Activated naive CD4-positive, alpha-beta T cell treated with anti-CD3 and anti-CD28 coated beads, Interleukin-2, amount 50 U/mL, for 72 hours (primary cell): Measurements from ENCODE around the gene AHCYL1. TPM values are rescaled to one million over a fixed set of nuclear protein-coding genes. Genes with fewer than 3 reads are reported as not detected.
"Not testable (repeated sequence)": the region's sequence is repeated elsewhere in the genome, so short reads cannot be mapped to it uniquely, and the experiment has no call there.

ENCODE experiments used
- ATAC-seq, 2 donors: fragments of 150-1000 bp; cut with Tn5 transposase; 2 replicates each; pipeline ENCODE4 v1.10.0; 2021; ENCODE audit warnings: mild to moderate bottlenecking in 2 of 2, moderate library complexity in 2 of 2
- DNase-seq, 2 donors: peaks; one replicate each; pipeline ENCODE4 v3.0.0; 2021 to 2022; ENCODE audit warnings: low spot score in 2 of 2
- H3K27ac Mint-ChIP-seq, 2 donors: one replicate each; pipeline ENCODE4 v1.8.0; 2022; ENCODE audit warnings: mild to moderate bottlenecking in 2 of 2, mixed read lengths in 2 of 2
- H3K36me3 Mint-ChIP-seq, 2 donors: one replicate each; pipeline ENCODE4 v1.8.0; 2022; ENCODE audit warnings: mixed read lengths in 2 of 2
- H3K9me3 Mint-ChIP-seq, 2 donors: one replicate each; pipeline ENCODE4 v1.8.0; 2022; ENCODE audit warnings: mixed read lengths in 2 of 2
- total RNA-seq, 2 donors: library from RNA; stranded (reverse); gene quantifications; one replicate each; pipeline ENCODE4 v1.2.3, GENCODE V29; 2022

The AHCYL1 gene
- 100 to 1,000 TPM in 1 of 2 donors, 10 to 100 TPM in 1; 78.8 to 112 TPM for total RNA-seq

DNA sequence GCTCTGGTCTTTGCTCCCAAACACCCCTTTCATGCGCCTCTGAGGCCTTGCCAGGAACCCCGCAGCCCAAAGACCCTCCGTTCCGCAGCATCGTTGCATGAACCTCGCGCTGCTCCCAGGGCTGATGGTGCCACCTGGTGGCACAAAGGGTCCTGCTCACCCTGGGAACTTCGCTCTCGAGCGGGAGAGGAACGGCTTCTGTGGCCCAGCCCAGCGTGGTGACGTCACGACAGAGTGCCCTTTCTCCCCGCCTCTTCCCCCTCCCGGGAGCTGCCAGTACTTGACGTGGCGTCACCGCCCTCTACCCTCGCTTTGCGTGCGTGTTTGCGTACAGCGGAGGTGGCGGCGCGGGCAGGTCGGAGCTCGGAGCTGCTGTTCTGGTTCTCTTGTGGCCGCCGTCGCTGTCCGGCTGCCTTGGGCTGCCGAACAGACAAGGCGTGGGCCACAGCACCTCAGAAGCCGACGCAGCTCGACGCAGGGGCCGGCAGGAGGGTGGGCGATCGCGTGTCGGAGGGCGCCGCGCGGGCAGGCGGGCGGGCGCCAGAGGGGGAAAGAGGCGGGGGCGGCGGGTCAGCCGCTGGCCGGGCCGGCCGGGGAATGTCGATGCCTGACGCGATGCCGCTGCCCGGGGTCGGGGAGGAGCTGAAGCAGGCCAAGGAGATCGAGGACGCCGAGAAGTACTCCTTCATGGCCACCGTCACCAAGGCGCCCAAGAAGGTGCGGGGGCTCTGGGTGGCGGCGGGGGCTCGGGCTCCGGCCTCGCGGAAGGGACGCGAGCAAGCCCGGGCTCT, at the start of gene AHCYL1:
Gene AHCYL1, plus strand, starts transcription at position 310 of the 791 bp plus-strand sequence. Its CDS starts 288 bp downstream, at position 598.
- peak; percentile 97 to 100 for ATAC-seq
- Mint-ChIP-seq H3K36me3 (peaks cover 17 to 20% of the 10 kb centered on the region in 2 donors), H3K27ac (peak within 1 kb of the TSS; percentile 99), H3K9me3 (no peaks in the 10 kb centered on the region)
- peak; percentile 98 to 99 for DNase-seq

GRCh38 chr1:109935451-109935900, 49.1 kb upstream of the AHCYL1 start:
- Mint-ChIP-seq H3K9me3 (peaks cover 3 to 28% of the 10 kb centered on the region in 2 donors), H3K36me3 (peaks cover 5 to 14% of the 10 kb centered on the region in 2 donors), H3K27ac (no peak overlapping the region)
- DNase-seq, result no peak
- ATAC-seq, result no peak

GRCh38 chr1:109937738-109938137, 46.8 kb upstream of the AHCYL1 start:
- DNase-seq, result no peak
- Mint-ChIP-seq H3K36me3 (peaks cover 5 to 14% of the 10 kb centered on the region in 2 donors), H3K27ac (no peak overlapping the region), H3K9me3 (peaks cover 3 to 28% of the 10 kb centered on the region in 2 donors)
- ATAC-seq, result no peak

DNA sequence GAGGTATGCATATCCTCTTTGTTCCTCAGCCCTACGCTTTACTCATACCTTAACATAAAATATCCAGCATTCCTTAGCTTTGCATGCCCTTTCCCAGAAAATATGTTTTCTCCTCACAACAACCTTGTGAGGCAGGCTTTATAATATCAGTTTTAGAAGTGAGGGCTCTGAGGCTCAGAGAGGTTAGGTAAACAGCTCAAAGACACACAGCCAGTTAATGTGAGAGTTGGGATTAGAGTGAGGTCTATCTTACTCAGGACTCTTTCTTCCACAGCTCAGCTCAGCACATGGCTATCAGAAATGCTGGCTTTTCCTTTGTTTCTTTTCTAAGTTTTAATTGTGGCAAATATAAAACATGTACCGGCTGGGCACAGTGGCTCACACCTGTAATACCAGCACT, 46.0 kb upstream of the AHCYL1 start:
- no peak for ATAC-seq
- no peak for DNase-seq
- Mint-ChIP-seq H3K27ac (no peak overlapping the region), H3K9me3 (peaks cover 3 to 28% of the 10 kb centered on the region in 2 donors), H3K36me3 (peaks cover 5 to 14% of the 10 kb centered on the region in 2 donors)

DNA sequence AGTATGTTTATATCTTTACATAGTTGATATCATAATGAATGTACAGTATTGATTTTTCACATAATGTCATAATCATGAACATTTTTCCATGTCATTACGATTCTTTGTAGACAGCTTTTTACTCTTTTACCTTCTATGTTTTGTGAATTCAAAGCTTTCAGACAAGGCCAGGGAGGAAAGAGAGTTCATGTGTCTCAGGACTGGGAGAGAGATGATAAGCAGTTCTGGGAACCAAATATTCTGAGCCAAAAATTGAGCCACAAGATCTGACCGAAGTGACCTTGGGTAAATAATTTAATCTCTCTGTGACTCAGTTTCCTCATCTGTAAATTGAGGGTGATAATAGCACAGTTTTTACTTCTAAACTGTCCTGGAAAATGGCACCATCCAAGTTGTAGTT, 42.1 kb upstream of the AHCYL1 start:
- no peak for ATAC-seq
- DNase-seq, result no peak
- peaks cover 0 to 21% of the 10 kb centered on the region in 2 donors for H3K9me3 Mint-ChIP-seq
- H3K27ac Mint-ChIP-seq, result no peak overlapping the region
- H3K36me3 Mint-ChIP-seq, result peaks cover 0 to 7% of the 10 kb centered on the region in 2 donors

DNA sequence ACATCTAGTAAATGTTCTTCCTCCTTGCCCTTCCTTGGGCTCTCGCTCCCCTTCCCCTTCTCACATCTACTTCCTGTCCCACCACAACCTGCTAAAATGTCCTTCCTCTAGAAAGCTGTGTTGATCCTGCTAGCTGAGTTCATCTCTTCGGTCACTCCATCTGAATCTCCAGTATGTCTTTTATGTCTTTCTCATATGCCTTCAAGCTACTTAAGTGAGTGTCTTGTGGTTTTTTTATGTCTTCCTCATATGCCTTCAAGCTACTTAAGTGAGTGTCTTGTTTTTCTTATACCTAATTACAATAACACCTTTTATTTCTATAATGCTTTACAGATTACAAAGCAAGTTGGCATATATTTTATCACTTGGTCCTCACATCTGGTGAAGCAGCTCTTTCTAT, 40.0 kb upstream of the AHCYL1 start:
- ATAC-seq (no peak), DNase-seq (no peak)
- no peaks in the 10 kb centered on the region for H3K36me3 Mint-ChIP-seq
- peak overlapping the region in 1 of 2 donors; percentile 1 for H3K27ac Mint-ChIP-seq
- peaks cover 0 to 10% of the 10 kb centered on the region in 2 donors for H3K9me3 Mint-ChIP-seq

GRCh38 chr1:109946511-109946910, 38.1 kb upstream of the AHCYL1 start:
- DNase-seq, result no peak
- no peaks in the 10 kb centered on the region for H3K36me3 Mint-ChIP-seq
- no peak overlapping the region for H3K27ac Mint-ChIP-seq
- H3K9me3 Mint-ChIP-seq, result peaks cover 0 to 8% of the 10 kb centered on the region in 2 donors
- ATAC-seq, result no peak

DNA sequence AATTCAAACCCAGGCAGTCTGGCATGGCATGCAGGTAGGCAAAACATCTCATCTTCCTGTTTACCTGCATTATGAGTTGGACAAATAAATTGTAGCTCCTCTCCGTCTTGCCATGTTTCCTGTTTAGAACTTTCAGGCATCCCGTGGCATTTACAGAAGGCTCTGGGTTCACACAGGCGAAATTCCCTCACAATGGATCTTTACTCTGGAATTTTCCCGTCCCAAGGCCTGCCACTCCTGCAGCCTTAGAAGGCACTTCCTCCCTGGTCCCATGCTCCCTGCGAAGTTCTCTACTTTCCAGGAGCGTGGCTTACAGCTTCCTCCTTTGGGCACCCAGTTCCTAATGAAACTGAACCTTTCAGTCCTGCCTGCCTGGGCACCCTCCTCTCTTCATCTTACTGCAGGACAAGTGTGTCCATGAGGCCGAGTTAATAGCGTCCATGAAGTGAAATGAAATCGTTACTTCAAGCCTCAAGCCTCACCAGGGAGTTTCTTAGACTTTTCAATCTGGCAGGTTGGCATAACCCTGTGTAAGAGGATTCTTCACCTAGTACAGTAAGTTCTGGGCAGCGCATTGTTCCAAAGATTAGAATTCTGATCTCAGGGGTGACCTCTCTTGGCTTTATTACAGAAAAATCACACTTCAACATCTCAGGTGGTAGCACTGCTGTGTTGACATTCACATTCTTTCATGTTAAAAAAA, 36.8 kb upstream of the AHCYL1 start:
- peaks cover 0 to 8% of the 10 kb centered on the region in 2 donors for H3K9me3 Mint-ChIP-seq
- no peaks in the 10 kb centered on the region for H3K36me3 Mint-ChIP-seq
- no peak overlapping the region for H3K27ac Mint-ChIP-seq
- no peak for DNase-seq
- ATAC-seq, result no peak

DNA sequence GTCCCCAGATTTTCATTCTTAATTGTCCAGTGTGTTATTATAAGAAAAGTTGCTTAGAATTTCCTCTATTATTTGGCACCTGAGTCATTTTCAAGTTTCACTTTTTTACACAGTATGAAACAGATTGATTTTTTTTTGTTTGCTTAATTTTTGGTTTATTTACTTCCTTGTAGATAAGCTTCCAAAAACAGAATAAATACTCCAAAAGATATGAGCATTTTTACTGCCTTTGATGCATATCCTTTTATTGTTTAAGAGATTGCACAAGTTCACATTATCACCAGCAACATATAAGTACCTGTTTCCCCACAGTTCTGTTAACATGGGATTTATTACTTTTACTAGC, 36.3 kb upstream of the AHCYL1 start:
- Mint-ChIP-seq H3K36me3 (no peaks in the 10 kb centered on the region), H3K9me3 (peaks cover 0 to 8% of the 10 kb centered on the region in 2 donors), H3K27ac (no peak overlapping the region)
- DNase-seq, result no peak
- ATAC-seq, result no peak

GRCh38 chr1:109950038-109950437, 34.5 kb upstream of the AHCYL1 start:
- no peak for DNase-seq
- H3K9me3 Mint-ChIP-seq, result peaks cover 0 to 5% of the 10 kb centered on the region in 2 donors
- no peak for ATAC-seq
- H3K27ac Mint-ChIP-seq, result no peak overlapping the region
- H3K36me3 Mint-ChIP-seq, result no peaks in the 10 kb centered on the region

DNA sequence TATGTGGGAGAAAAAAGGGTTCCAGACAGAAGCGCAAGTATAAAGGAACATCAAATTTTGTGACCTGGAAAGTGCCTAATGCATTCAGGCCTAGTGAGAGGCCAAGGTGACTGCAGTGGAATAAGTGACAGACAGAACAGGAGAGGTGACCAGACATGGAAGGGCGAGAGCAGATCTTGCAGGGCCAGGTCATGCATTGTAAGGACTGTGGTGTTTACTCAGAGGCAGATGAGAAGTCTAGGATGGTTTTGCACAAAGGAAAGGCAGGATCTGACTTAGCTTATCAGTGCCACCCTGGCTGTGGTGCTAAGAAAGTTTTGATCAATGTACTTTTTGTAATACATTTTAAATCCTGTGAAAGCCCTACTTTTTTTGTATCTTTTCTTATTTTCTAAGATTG, 34.1 kb upstream of the AHCYL1 start:
- Mint-ChIP-seq H3K36me3 (no peaks in the 10 kb centered on the region), H3K9me3 (peaks cover 0 to 5% of the 10 kb centered on the region in 2 donors), H3K27ac (no peak overlapping the region)
- ATAC-seq, result no peak
- no peak for DNase-seq

GRCh38 chr1:109951501-109951900, 33.1 kb upstream of the AHCYL1 start:
- not testable (repeated sequence) for H3K36me3 Mint-ChIP-seq, H3K9me3 Mint-ChIP-seq, ATAC-seq

GRCh38 chr1:109954041-109954512, 30.5 kb upstream of the AHCYL1 start:
- Mint-ChIP-seq H3K36me3 (no peaks in the 10 kb centered on the region), H3K9me3 (no peaks in the 10 kb centered on the region), H3K27ac (no peak overlapping the region)
- ATAC-seq (no peak), DNase-seq (no peak)

More at GRCh38 chr1:109951501-109951900, 33.1 kb upstream of the AHCYL1 start:
- H3K27ac Mint-ChIP-seq, DNase-seq: not testable (repeated sequence)

- ATAC-seq, result no peak
- no peaks in the 10 kb centered on the region for H3K9me3 Mint-ChIP-seq
- no peak for DNase-seq
- H3K27ac Mint-ChIP-seq, result no peak overlapping the region
- H3K36me3 Mint-ChIP-seq, result no peaks in the 10 kb centered on the region
These were observed 25.0 kb upstream of the AHCYL1 start for GRCh38 chr1:109959632-109959973.

DNA sequence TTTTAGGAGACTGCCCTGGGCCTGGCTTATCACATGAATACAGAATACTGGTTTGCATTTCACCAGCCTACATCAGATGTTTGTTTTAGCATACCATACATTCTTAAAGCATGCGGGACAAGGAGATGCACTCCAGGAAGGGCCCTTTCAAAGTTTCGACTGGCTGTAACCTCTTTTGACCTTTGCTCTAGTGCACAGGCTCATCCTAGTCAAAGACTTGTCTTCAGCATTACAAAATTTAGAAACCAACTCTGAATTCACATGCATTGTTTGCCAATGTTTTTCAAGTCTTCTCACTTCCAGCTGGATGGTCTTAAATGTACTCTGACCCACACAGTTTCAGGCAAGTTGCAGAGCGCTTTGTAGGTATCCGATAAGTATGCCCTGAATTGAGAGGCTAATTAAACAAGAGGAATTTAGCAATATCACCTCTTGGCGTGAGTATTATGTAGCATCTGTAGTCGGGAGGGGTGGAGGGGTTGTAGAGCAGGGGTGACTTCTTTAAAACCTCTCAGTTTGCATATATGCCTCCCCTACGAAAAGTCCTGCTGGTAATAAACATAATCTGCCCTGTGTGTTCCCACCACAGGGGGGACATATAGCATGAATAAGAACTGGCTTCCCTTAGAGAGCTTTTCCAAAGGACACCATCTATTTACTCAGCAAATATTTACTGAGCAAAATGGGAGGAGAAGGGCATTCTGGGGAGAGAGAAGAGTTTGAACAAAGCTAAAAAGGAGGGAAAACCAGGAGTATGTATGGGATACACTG, 24.4 kb upstream of the AHCYL1 start:
- no peaks in the 10 kb centered on the region for H3K36me3 Mint-ChIP-seq
- no peak overlapping the region for H3K27ac Mint-ChIP-seq
- DNase-seq (no peak), ATAC-seq (no peak)
- H3K9me3 Mint-ChIP-seq, result no peaks in the 10 kb centered on the region

GRCh38 chr1:109960745-109961094, 23.8 kb upstream of the AHCYL1 start:
- Mint-ChIP-seq H3K9me3 (no peaks in the 10 kb centered on the region), H3K36me3 (no peaks in the 10 kb centered on the region), H3K27ac (no peak overlapping the region)
- ATAC-seq (no peak), DNase-seq (no peak)

DNA sequence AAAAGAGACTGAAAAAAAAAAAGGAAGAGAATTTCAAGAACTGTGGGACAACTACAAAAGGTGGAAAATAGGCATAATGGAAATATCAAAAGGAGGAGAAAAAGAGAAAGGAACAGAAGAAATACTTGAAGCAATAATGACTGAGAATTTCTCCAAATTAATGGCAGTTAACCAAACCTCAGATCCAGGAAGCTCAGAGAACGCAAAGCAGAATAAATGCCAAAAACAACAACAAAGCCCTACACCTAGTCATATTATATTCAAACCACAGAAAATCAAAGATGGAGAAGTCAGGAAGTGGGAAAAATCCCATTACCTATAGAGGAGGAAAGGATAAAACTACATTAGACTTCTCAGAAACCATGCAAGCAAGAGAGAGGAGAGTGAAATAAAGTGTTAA, 20.7 kb upstream of the AHCYL1 start:
- H3K36me3 Mint-ChIP-seq, result no peaks in the 10 kb centered on the region
- no peak for ATAC-seq
- no peak overlapping the region for H3K27ac Mint-ChIP-seq
- no peaks in the 10 kb centered on the region for H3K9me3 Mint-ChIP-seq
- DNase-seq, result no peak
